B cell (primary cell): ENCODE measurements around the gene ARHGAP22. TPM values are rescaled to one million over a fixed set of nuclear protein-coding genes. Genes with fewer than 3 reads are reported as not detected.

Experiments used
- ATAC-seq: fragments of 200-7000 bp; cut with Tn5 transposase; one replicate; pipeline ENCODE4 v1.10.0; 2021; ENCODE audit warnings: low read depth, mild to moderate bottlenecking, moderate number of reproducible peaks, moderate library complexity
- CTCF ChIA-PET: fragments of 350-600 bp; sonication (Branson Sonifier 250); formaldehyde crosslinking; loops from one replicate; lab custom pipeline; 2021; ENCODE audit warnings: antibody characterized with exemption, inconsistent platforms; lab: Charles Lee
- POLR2A ChIA-PET: fragments of 350-600 bp; sonication (Branson Sonifier 250); formaldehyde crosslinking; loops from one replicate; lab custom pipeline; 2021; ENCODE audit warnings: antibody characterized with exemption; lab: Charles Lee
- DNase-seq: peaks from one replicate; pipeline ENCODE4 v3.0.0; 2013
- H2AFZ ChIP-seq: 2 replicates; pipeline ENCODE4 v1.6.1; 2012; ENCODE audit warnings: mild to moderate bottlenecking, low read depth, low read length; ENCODE audit not compliant: insufficient read depth, poor library complexity, severe bottlenecking
- H3K27ac ChIP-seq, 2 donors: 1 replicate in 1 of 2; 2 replicates in 1 of 2; pipeline ENCODE4 v1.5.1; 2012 to 2013; ENCODE audit warnings: low read length in 2 of 2, mild to moderate bottlenecking in 2 of 2, moderate library complexity in 1 of 2
- H3K27me3 ChIP-seq, 4 experiments: fragments of 200-600 bp in 1 of 4; sonication (generic) in 1 of 4; replicated peaks in 1 of 4; 1 replicate in 2 of 4; 2 replicates in 2 of 4; pipeline versions ENCODE4 v1.6.1 to v1.7.0; 2013 to 2016; ENCODE audit warnings: low read length in 3 of 4, mild to moderate bottlenecking in 2 of 4, mixed read lengths in 1 of 4, moderate library complexity in 1 of 4; ENCODE audit not compliant: insufficient read depth in 4 of 4, control insufficient read depth in 3 of 4; ENCODE audit errors: control extremely low read depth in 1 of 4
- H3K36me3 ChIP-seq, 2 experiments: replicated peaks in 1 of 2; 1 replicate in 1 of 2; 2 replicates in 1 of 2; pipeline versions ENCODE4 v1.6.1 to v1.7.1; 2013; ENCODE audit warnings: low read length in 1 of 2; ENCODE audit not compliant: insufficient read depth in 2 of 2, control insufficient read depth in 1 of 2; ENCODE audit errors: control extremely low read depth in 1 of 2, extremely low read depth in 1 of 2
- H3K4me1 ChIP-seq, 2 donors: fragments of 200-600 bp in 1 of 2; sonication (generic) in 1 of 2; 1 replicate in 1 of 2; 2 replicates in 1 of 2; pipeline versions ENCODE4 v1.5.1 to v1.6.1; 2013 to 2017; ENCODE audit warnings: low read length in 2 of 2; ENCODE audit not compliant: control insufficient read depth in 2 of 2, insufficient read depth in 2 of 2
- H3K4me2 ChIP-seq: replicated peaks from 2 replicates; pipeline ENCODE3; 2012; ENCODE audit warnings: mild to moderate bottlenecking, low read depth, low read length; ENCODE audit not compliant: poor library complexity, severe bottlenecking
- H3K4me3 ChIP-seq, 5 experiments: fragments of 200-600 bp in 1 of 5; sonication (generic) in 1 of 5; 1 replicate in 3 of 5; 2 replicates in 2 of 5; pipeline versions ENCODE4 v1.5.1 to v1.7.0; 2011 to 2016; ENCODE audit warnings: low read length in 4 of 5, mild to moderate bottlenecking in 4 of 5, low read depth in 2 of 5, control low read depth in 1 of 5, moderate library complexity in 1 of 5; ENCODE audit not compliant: insufficient read depth in 1 of 5; ENCODE audit errors: control extremely low read depth in 1 of 5, extremely low read depth in 1 of 5
- H3K79me2 ChIP-seq: fragments of 200-600 bp; sonication (generic); one replicate; pipeline ENCODE4 v1.6.0; 2016; ENCODE audit warnings: low read length; ENCODE audit not compliant: control insufficient read depth, insufficient read depth
- H3K9ac ChIP-seq: fragments of 200-600 bp; sonication (generic); 2 replicates; pipeline ENCODE4 v1.6.1; 2017; ENCODE audit warnings: mild to moderate bottlenecking, low read length, moderate library complexity
- H3K9me3 ChIP-seq, 3 donors: one replicate each; pipeline versions ENCODE4 v1.6.1 to v1.7.1; 2013; ENCODE audit warnings: low read length in 2 of 3; ENCODE audit not compliant: control insufficient read depth in 2 of 3, insufficient read depth in 1 of 3; ENCODE audit errors: control extremely low read depth in 1 of 3
- H4K20me1 ChIP-seq: 2 replicates; pipeline ENCODE4 v1.6.0; 2012; ENCODE audit warnings: mild to moderate bottlenecking, low read length; ENCODE audit not compliant: insufficient read depth, control insufficient read depth, poor library complexity, severe bottlenecking
- H3K27ac Mint-ChIP-seq: one replicate; pipeline ENCODE4 v1.8.0; 2021; ENCODE audit warnings: mixed read lengths
- H3K27me3 Mint-ChIP-seq: one replicate; pipeline ENCODE4 v1.8.0; 2021; ENCODE audit warnings: mixed read lengths
- H3K4me1 Mint-ChIP-seq: one replicate; pipeline ENCODE4 v1.8.0; 2021; ENCODE audit warnings: mixed read lengths
- H3K4me3 Mint-ChIP-seq: one replicate; pipeline ENCODE4 v1.8.0; 2021; ENCODE audit warnings: mixed read lengths
- H3K9me3 Mint-ChIP-seq: one replicate; pipeline ENCODE4 v1.8.0; 2022; ENCODE audit warnings: mixed read lengths; ENCODE audit not compliant: insufficient read depth
- CTCF ChIP-seq: fragments of 200-600 bp; IDR thresholded peaks from one replicate; pipeline ENCODE4 v1.8.0; 2022; ENCODE audit warnings: antibody characterized with exemption, mild to moderate bottlenecking
- EZH2 ChIP-seq: IDR thresholded peaks from 2 replicates; pipeline ENCODE4 v1.6.1; 2012; ENCODE audit warnings: borderline replicate concordance, low read depth, mild to moderate bottlenecking, moderate library complexity, low read length; ENCODE audit not compliant: insufficient read depth, poor library complexity, severe bottlenecking
- WGBS: methylation state at CpG from one replicate; pipeline ENCODE4 v1.1.5; 2013; ENCODE audit warnings: missing lambda C conversion rate; ENCODE audit not compliant: insufficient coverage; 5-methylcytosine and 5-hydroxymethylcytosine counted together
- intact Hi-C: fragments of 100-400 bp; cut with micrococcal nuclease; formaldehyde crosslinking; loops from one replicate; pipeline ENCODE4 v1.10.0; 2022
- polyA plus RNA-seq: library from polyadenylated mRNA; depleted of rRNA; stranded (reverse); fragments of >200 nt; gene quantifications from 2 replicates; pipeline ENCODE4 v1.2.3, GENCODE V29; 2012
- total RNA-seq, 2 donors: library from RNA; stranded (reverse); fragments of 120-200 nt in 1 of 2; gene quantifications; 1 replicate in 1 of 2; 2 replicates in 1 of 2; pipeline versions ENCODE4 v1.2.3 to v1.2.4, GENCODE V29; 2013 to 2022

The ARHGAP22 gene
- total and polyA plus RNA-seq, 2 donors (not counting 1 experiment from before 2014, with no cell fraction given): 1.9 to 2.0 TPM

GRCh38 chr10:48442090-48442808, 162.6 kb downstream of the ARHGAP22 start:
- Histone ChIP-seq H3K79me2 (no peaks in the 10 kb centered on the region), H3K36me3 (no peaks in the 10 kb centered on the region), H3K4me3 (no peak overlapping the region), H3K27me3 (no peaks in the 10 kb centered on the region), H3K9ac (no peak overlapping the region), H2AFZ (no peak overlapping the region), H3K9me3 (peaks cover 0 to 3% (median 0%) of the 10 kb centered on the region in 3 donors), H4K20me1 (no peaks in the 10 kb centered on the region), H3K4me2 (no peak overlapping the region), H3K4me1 (no peaks in the 10 kb centered on the region), H3K27ac (no peak overlapping the region)
- no peak overlapping the region for H3K27ac Mint-ChIP-seq
- intact Hi-C loops: no loop called here
- ChIA-PET CTCF (no interaction called here), POLR2A (no interaction called here)
- H3K27me3 Mint-ChIP-seq: no peaks in the 10 kb centered on the region
- no peak for TF ChIP-seq EZH2
- no peak for TF ChIP-seq CTCF
- no peak overlapping the region for H3K4me3 Mint-ChIP-seq
- WGBS: 94% methylated on average over 8 of the region's 11 CpGs
- no peaks in the 10 kb centered on the region for H3K4me1 Mint-ChIP-seq
- DNase-seq (no peak), ATAC-seq (no peak)
- no peaks in the 10 kb centered on the region for H3K9me3 Mint-ChIP-seq

GRCh38 chr10:48440771-48441170, 164.1 kb downstream of the ARHGAP22 start:
- no peak overlapping the region for H3K27ac ChIP-seq
- Mint-ChIP-seq H3K9me3 (no peaks in the 10 kb centered on the region), H3K27me3 (no peaks in the 10 kb centered on the region), H3K4me3 (no peak overlapping the region), H3K27ac (no peak overlapping the region), H3K4me1 (no peaks in the 10 kb centered on the region)
- ATAC-seq: no peak
- no peak overlapping the region for H2AFZ ChIP-seq
- DNase-seq: no peak
- H3K4me1 ChIP-seq: no peaks in the 10 kb centered on the region
- CTCF ChIA-PET: no interaction called here
- intact Hi-C loops: no loop called here
- no peaks in the 10 kb centered on the region for H3K79me2 ChIP-seq
- H3K27me3 ChIP-seq: no peaks in the 10 kb centered on the region
- POLR2A ChIA-PET: no interaction called here
- no peak overlapping the region for H3K9ac ChIP-seq
- no peak overlapping the region for H3K4me3 ChIP-seq
- H3K36me3 ChIP-seq: no peaks in the 10 kb centered on the region
- H3K4me2 ChIP-seq: no peak overlapping the region
- WGBS: 96% methylated on average over 4 of the region's 4 CpGs
- no peak for TF ChIP-seq CTCF
- TF ChIP-seq EZH2: no peak
- H3K9me3 ChIP-seq: peaks cover 0 to 3% (median 0%) of the 10 kb centered on the region in 3 donors
- H4K20me1 ChIP-seq: no peaks in the 10 kb centered on the region
